ENCODE measurements around the gene SLC15A1. TPM values are rescaled to one million over a fixed set of nuclear protein-coding genes. Genes with fewer than 3 reads are reported as not detected.

The SLC15A1 gene
- total and polyA plus RNA-seq, 11 donors, result not detected

DNA sequence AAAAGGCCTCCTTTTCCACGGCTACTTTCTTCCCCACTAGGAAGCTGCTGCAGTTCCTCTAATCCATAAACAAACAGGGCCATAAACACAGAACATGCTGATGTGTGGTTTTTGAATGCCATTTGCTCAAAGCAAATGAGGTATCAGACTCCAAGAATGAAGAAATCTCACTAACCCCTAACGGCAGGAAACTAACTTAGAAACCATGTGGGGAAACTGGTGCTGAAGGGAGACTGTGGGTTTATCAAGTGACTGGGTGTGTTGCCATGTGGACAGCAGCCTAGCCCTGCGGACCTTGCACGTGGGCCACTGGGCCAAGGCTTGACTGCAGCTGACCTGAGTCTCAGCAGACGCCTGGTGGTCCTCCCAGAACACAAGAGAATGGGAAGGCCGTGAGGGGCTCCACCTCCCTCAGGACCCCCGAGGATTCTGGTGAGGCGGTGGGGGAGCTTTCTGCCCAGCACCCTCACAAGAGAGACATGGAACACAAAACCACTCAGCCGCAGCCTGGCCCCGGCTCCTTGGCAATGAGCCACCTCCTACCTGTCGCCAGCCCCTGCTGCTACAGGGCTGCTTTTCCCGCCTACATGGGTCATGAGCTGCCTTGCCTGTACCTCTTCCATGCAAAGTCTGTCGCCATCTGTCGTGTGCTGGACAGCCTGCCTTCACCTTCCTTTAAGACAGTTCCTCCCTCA lies 10.6 kb downstream of the SLC15A1 start:
- Histone ChIP-seq H3K9me3 (peaks cover 0 to 16% (median 2%) of the 10 kb centered on the region in 12 donors), H3K27ac (no peak overlapping the region), H3K4me1 (no peaks in the 10 kb centered on the region), H3K27me3 (no peaks in the 10 kb centered on the region), H3K36me3 (no peaks in the 10 kb centered on the region), H3K4me3 (no peak overlapping the region)
- DNase-seq, result no peak
- intact Hi-C loops (cut with DNase I), result no loop called here
- WGBS, 4 donors, result 76 to 83% (median 79%) methylated on average over 13 to 14 of the region's 14 CpGs
- TF ChIP-seq, protein P1, sequence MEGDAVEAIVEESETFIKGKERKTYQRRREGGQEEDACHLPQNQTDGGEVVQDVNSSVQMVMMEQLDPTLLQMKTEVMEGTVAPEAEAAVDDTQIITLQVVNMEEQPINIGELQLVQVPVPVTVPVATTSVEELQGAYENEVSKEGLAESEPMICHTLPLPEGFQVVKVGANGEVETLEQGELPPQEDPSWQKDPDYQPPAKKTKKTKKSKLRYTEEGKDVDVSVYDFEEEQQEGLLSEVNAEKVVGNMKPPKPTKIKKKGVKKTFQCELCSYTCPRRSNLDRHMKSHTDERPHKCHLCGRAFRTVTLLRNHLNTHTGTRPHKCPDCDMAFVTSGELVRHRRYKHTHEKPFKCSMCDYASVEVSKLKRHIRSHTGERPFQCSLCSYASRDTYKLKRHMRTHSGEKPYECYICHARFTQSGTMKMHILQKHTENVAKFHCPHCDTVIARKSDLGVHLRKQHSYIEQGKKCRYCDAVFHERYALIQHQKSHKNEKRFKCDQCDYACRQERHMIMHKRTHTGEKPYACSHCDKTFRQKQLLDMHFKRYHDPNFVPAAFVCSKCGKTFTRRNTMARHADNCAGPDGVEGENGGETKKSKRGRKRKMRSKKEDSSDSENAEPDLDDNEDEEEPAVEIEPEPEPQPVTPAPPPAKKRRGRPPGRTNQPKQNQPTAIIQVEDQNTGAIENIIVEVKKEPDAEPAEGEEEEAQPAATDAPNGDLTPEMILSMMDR (IDR thresholded peaks at IDR 0.05), result no peak
- TF ChIP-seq POLR2A (IDR thresholded peaks at IDR 0.05), result no peak
- no peak for ATAC-seq

DNA sequence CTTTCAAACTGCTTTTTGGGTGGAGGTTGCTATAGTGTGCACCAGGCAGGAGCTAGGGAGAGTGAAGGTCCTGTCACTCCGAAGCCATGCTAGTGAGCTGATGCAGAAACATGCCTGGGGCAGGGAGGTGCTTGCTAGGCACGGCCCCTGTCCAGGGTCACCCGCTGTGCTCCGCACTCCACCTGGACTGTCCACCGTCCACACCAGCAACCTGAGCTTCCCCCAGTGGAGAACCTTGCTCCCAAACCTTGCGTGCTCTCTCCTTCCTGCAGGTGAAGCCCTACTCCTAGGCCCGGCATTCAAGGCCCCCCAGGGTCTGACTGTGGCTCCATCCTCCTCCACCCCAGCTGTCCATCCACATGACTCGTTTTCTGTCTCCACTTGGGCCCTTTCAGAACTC lies 12.3 kb downstream of the SLC15A1 start:
- intact Hi-C loops (cut with DNase I), result no loop called here
- no peak overlapping the region for H3K4me3 ChIP-seq
- no peak for DNase-seq
- no peaks in the 10 kb centered on the region for H3K4me1 ChIP-seq
- ATAC-seq, result no peak
- TF ChIP-seq POLR2A (IDR thresholded peaks at IDR 0.05), result no peak
- TF ChIP-seq, protein P1 (IDR thresholded peaks at IDR 0.05), result no peak
- no peaks in the 10 kb centered on the region for H3K36me3 ChIP-seq
- H3K27me3 ChIP-seq, result no peaks in the 10 kb centered on the region
- WGBS, 4 donors, result 85 to 89% (median 87%) methylated on average over 8 of the region's 8 CpGs
- peaks cover 0 to 15% (median 2%) of the 10 kb centered on the region in 12 donors for H3K9me3 ChIP-seq
- H3K27ac ChIP-seq, result no peak overlapping the region

- WGBS, 4 donors, result 91 to 99% (median 95%) methylated on average over 1 of the region's 1 CpG
- Histone ChIP-seq H3K4me1 (no peaks in the 10 kb centered on the region), H3K27ac (no peak overlapping the region), H3K36me3 (no peaks in the 10 kb centered on the region), H3K27me3 (no peaks in the 10 kb centered on the region), H3K4me3 (no peak overlapping the region), H3K9me3 (peaks cover 0 to 15% (median 2%) of the 10 kb centered on the region in 12 donors)
- DNase-seq (no peak), ATAC-seq (no peak)
- intact Hi-C loops (cut with DNase I), result no loop called here
- TF ChIP-seq, protein P1 (IDR thresholded peaks at IDR 0.05), result no peak
- TF ChIP-seq POLR2A (IDR thresholded peaks at IDR 0.05), result no peak
Observed at GRCh38 chr13:98738993-98739392, 13.5 kb downstream of the SLC15A1 start.

GRCh38 chr13:98738213-98738612 lies 14.3 kb downstream of the SLC15A1 start:
- H3K36me3 ChIP-seq, result no peaks in the 10 kb centered on the region
- no peak overlapping the region for H3K27ac ChIP-seq
- H3K4me3 ChIP-seq, result no peak overlapping the region
- DNase-seq (no peak), ATAC-seq (no peak)
- H3K27me3 ChIP-seq, result no peaks in the 10 kb centered on the region
- no peaks in the 10 kb centered on the region for H3K4me1 ChIP-seq
- peaks cover 0 to 15% (median 2%) of the 10 kb centered on the region in 12 donors for H3K9me3 ChIP-seq
- TF ChIP-seq, protein P1 (IDR thresholded peaks at IDR 0.05), result no peak
- intact Hi-C loops (cut with DNase I), result no loop called here

Measured in heart left ventricle (tissue), 16 donors.